Astrocyte (in vitro differentiated cells and primary cell): ENCODE results near the gene RALGPS1. TPM values are rescaled to one million over a fixed set of nuclear protein-coding genes. Genes with fewer than 3 reads are reported as not detected.

Experiments used
- DNase-seq: peaks from one replicate; pipeline ENCODE4 v3.0.0-alpha.2; 2010; ENCODE audit warnings: low read depth
- FAIRE-seq: peaks from 2 replicates; lab custom pipeline; 2011; peaks lifted over from hg19 to GRCh38; lab: Jason Lieb, UNC
- H2AFZ ChIP-seq: 2 replicates; pipeline ENCODE4 v1.6.0; 2012; ENCODE audit warnings: low read depth, low read length, inconsistent platforms
- H3K27ac ChIP-seq: 2 replicates; pipeline ENCODE4 v1.5.1; 2011; ENCODE audit warnings: low read depth, low read length, inconsistent platforms
- H3K27me3 ChIP-seq: 2 replicates; pipeline ENCODE4 v1.6.0; 2011; ENCODE audit warnings: low read length, inconsistent platforms; ENCODE audit not compliant: insufficient read depth
- H3K36me3 ChIP-seq: 2 replicates; pipeline ENCODE4 v1.5.1; 2011; ENCODE audit warnings: low read length, inconsistent platforms; ENCODE audit not compliant: insufficient read depth
- H3K4me1 ChIP-seq: 2 replicates; pipeline ENCODE4 v1.5.1; 2011; ENCODE audit warnings: low read length, inconsistent platforms; ENCODE audit not compliant: insufficient read depth
- H3K4me2 ChIP-seq: 2 replicates; pipeline ENCODE4 v1.6.0; 2012; ENCODE audit warnings: low read length, inconsistent platforms
- H3K4me3 ChIP-seq: 2 replicates; pipeline ENCODE4 v1.5.1; 2011; ENCODE audit warnings: low read depth, mild to moderate bottlenecking, low read length, inconsistent platforms; ENCODE audit not compliant: insufficient read depth
- H3K79me2 ChIP-seq: 2 replicates; pipeline ENCODE4 v1.6.0; 2012; ENCODE audit warnings: mild to moderate bottlenecking, low read length, inconsistent platforms; ENCODE audit not compliant: insufficient read depth
- H3K9ac ChIP-seq: 2 replicates; pipeline ENCODE4 v1.6.0; 2012; ENCODE audit warnings: mild to moderate bottlenecking, low read length, inconsistent platforms
- H3K9me3 ChIP-seq: 2 replicates; pipeline ENCODE4 v1.5.1; 2012; ENCODE audit warnings: low read depth, mild to moderate bottlenecking, low read length, inconsistent platforms; ENCODE audit not compliant: insufficient read depth
- H4K20me1 ChIP-seq: 2 replicates; pipeline ENCODE4 v1.6.0; 2012; ENCODE audit warnings: low read length, inconsistent platforms; ENCODE audit not compliant: insufficient read depth
- H3K27ac Mint-ChIP-seq: one replicate; pipeline ENCODE4 v1.8.0; 2021; ENCODE audit warnings: mild to moderate bottlenecking, mixed read lengths; ENCODE audit not compliant: unreplicated experiment
- H3K27me3 Mint-ChIP-seq: one replicate; pipeline ENCODE4 v1.8.0; 2021; ENCODE audit warnings: low read depth, mixed read lengths; ENCODE audit not compliant: unreplicated experiment
- H3K36me3 Mint-ChIP-seq: one replicate; pipeline ENCODE4 v1.8.0; 2021; ENCODE audit warnings: low read depth, mixed read lengths; ENCODE audit not compliant: unreplicated experiment
- H3K4me1 Mint-ChIP-seq: one replicate; pipeline ENCODE4 v1.8.0; 2021; ENCODE audit warnings: low read depth, mixed read lengths; ENCODE audit not compliant: unreplicated experiment
- H3K4me3 Mint-ChIP-seq: one replicate; pipeline ENCODE4 v1.8.0; 2021; ENCODE audit warnings: mild to moderate bottlenecking, moderate library complexity, mixed read lengths; ENCODE audit not compliant: unreplicated experiment
- H3K9me3 Mint-ChIP-seq: one replicate; pipeline ENCODE4 v1.8.0; 2021; ENCODE audit warnings: mild to moderate bottlenecking, mixed read lengths; ENCODE audit not compliant: unreplicated experiment
- CTCF ChIP-seq: IDR thresholded peaks from 2 replicates; pipeline ENCODE4 v1.5.1; 2011; ENCODE audit warnings: low read depth, mild to moderate bottlenecking, inconsistent platforms, low read length, moderate library complexity; ENCODE audit not compliant: insufficient read depth
- EZH2 ChIP-seq: IDR thresholded peaks from 2 replicates; pipeline ENCODE4 v1.6.1; 2012; ENCODE audit warnings: mild to moderate bottlenecking, low read length, inconsistent platforms; ENCODE audit not compliant: insufficient read depth
- total RNA-seq: library from RNA; stranded (reverse); gene quantifications from 2 replicates; pipeline ENCODE4 v1.2.1, GENCODE V29; 2021

The RALGPS1 gene
- total RNA-seq, 1 donor from 2014 or later, result 2.8 TPM

- no peak for FAIRE-seq
- no peaks in the 10 kb centered on the region for H3K9me3 ChIP-seq
- TF ChIP-seq CTCF (no peak), EZH2 (no peak)
- H3K36me3 ChIP-seq, result no peaks in the 10 kb centered on the region
- Mint-ChIP-seq H3K9me3 (no peaks in the 10 kb centered on the region), H3K27ac (no peak overlapping the region), H3K36me3 (peaks cover 2% of the 10 kb centered on the region), H3K27me3 (no peaks in the 10 kb centered on the region), H3K4me3 (no peak overlapping the region), H3K4me1 (no peaks in the 10 kb centered on the region)
- H3K27ac ChIP-seq, result no peak overlapping the region
- no peak overlapping the region for H3K9ac ChIP-seq
- H3K4me3 ChIP-seq, result no peak overlapping the region
- H3K4me1 ChIP-seq, result no peaks in the 10 kb centered on the region
- no peak overlapping the region for H2AFZ ChIP-seq
- no peaks in the 10 kb centered on the region for H3K27me3 ChIP-seq
- no peak for DNase-seq
- H3K79me2 ChIP-seq, result no peaks in the 10 kb centered on the region
- no peaks in the 10 kb centered on the region for H4K20me1 ChIP-seq
- no peak overlapping the region for H3K4me2 ChIP-seq
Observed at GRCh38 chr9:127267793-127268525, 353.4 kb downstream of the RALGPS1 start.

GRCh38 chr9:127269449-127269848 lies 354.9 kb downstream of the RALGPS1 start:
- Histone ChIP-seq H3K9ac (no peak overlapping the region), H3K4me2 (no peak overlapping the region), H3K27me3 (no peaks in the 10 kb centered on the region), H3K79me2 (no peaks in the 10 kb centered on the region), H3K4me3 (no peak overlapping the region), H3K4me1 (no peaks in the 10 kb centered on the region), H3K9me3 (no peaks in the 10 kb centered on the region), H4K20me1 (no peaks in the 10 kb centered on the region), H2AFZ (no peak overlapping the region), H3K27ac (no peak overlapping the region), H3K36me3 (no peaks in the 10 kb centered on the region)
- TF ChIP-seq EZH2 (no peak), CTCF (no peak)
- H3K27me3 Mint-ChIP-seq, result no peaks in the 10 kb centered on the region
- no peaks in the 10 kb centered on the region for H3K4me1 Mint-ChIP-seq
- H3K4me3 Mint-ChIP-seq, result no peak overlapping the region
- DNase-seq (no peak), FAIRE-seq (no peak)
- no peaks in the 10 kb centered on the region for H3K9me3 Mint-ChIP-seq
- H3K36me3 Mint-ChIP-seq, result peaks cover 2% of the 10 kb centered on the region
- no peak overlapping the region for H3K27ac Mint-ChIP-seq

Other genes with a start within 250 kb of the RALGPS1 start
- 21.5 and 23.5 TPM in 2 replicates for gene ZBTB43, start 109.7 kb upstream of the RALGPS1 start, total RNA-seq
- 13.3 and 14.7 TPM in 2 replicates for gene ZBTB34, start 54.1 kb upstream of the RALGPS1 start, total RNA-seq
- gene ANGPTL2, start 207.9 kb downstream of the RALGPS1 start, total RNA-seq, result 17.5 and 21.3 TPM in 2 replicates